ENCODE results near the gene PRKAR2B. TPM values are rescaled to one million over a fixed set of nuclear protein-coding genes. Genes with fewer than 3 reads are reported as not detected.

Gene PRKAR2B
- total and polyA plus RNA-seq, 8 donors, result 4.3 to 15.0 (median 11.9) TPM

- peak; percentile 82 for ATAC-seq
- peaks cover 0 to 56% of the 10 kb centered on the region in 2 donors for H3K36me3 ChIP-seq
Measured at GRCh38 chr7:107180378-107180777, 135.9 kb downstream of the PRKAR2B start.

GRCh38 chr7:107181172-107181571 is 136.7 kb downstream of the PRKAR2B start:
- H3K4me3 ChIP-seq, result no peak overlapping the region
- ATAC-seq (no peak), DNase-seq (no peak)
- no peaks in the 10 kb centered on the region for H3K9me3 ChIP-seq
- intact Hi-C loops (cut with DNase I), result no loop called here
- H3K36me3 ChIP-seq, result peaks cover 0 to 64% of the 10 kb centered on the region in 2 donors
- peaks cover 0 to 25% of the 10 kb centered on the region in 2 donors for H3K4me1 ChIP-seq
- no peaks in the 10 kb centered on the region for H3K27me3 ChIP-seq
- no peak for TF ChIP-seq CTCF (IDR thresholded peaks at IDR 0.05)
- peak overlapping the region in 1 of 2 donors; percentile 47 for H3K27ac ChIP-seq

More at GRCh38 chr7:107180378-107180777, 135.9 kb downstream of the PRKAR2B start:
- Histone ChIP-seq H3K27ac (peak overlapping the region; percentile 22 to 47), H3K4me3 (no peak overlapping the region), H3K4me1 (peaks cover 0 to 26% of the 10 kb centered on the region in 2 donors), H3K9me3 (no peaks in the 10 kb centered on the region), H3K27me3 (no peaks in the 10 kb centered on the region)
- TF ChIP-seq CTCF (IDR thresholded peaks at IDR 0.05), result no peak
- DNase-seq, result peak in 2 of 4 donors; percentile 53 to 54
- intact Hi-C loops (cut with DNase I), result no loop called here

- DNase-seq (no peak), ATAC-seq (no peak)
- no peak for TF ChIP-seq CTCF (IDR thresholded peaks at IDR 0.05)
- peaks cover 0 to 4% of the 10 kb centered on the region in 2 donors for H3K4me1 ChIP-seq
- H3K36me3 ChIP-seq, result peaks cover 4 to 99% of the 10 kb centered on the region in 2 donors
- H3K4me3 ChIP-seq, result no peak overlapping the region
- H3K27ac ChIP-seq, result no peak overlapping the region
- no peaks in the 10 kb centered on the region for H3K9me3 ChIP-seq
- intact Hi-C loops (cut with DNase I), result no loop called here
- H3K27me3 ChIP-seq, result no peaks in the 10 kb centered on the region
Measured at GRCh38 chr7:107185716-107186115, 141.2 kb downstream of the PRKAR2B start.

- H3K36me3 ChIP-seq, result peaks cover 4 to 99% of the 10 kb centered on the region in 2 donors
- H3K9me3 ChIP-seq, result no peaks in the 10 kb centered on the region
- no peak for TF ChIP-seq CTCF (IDR thresholded peaks at IDR 0.05)
- ATAC-seq (no peak), DNase-seq (no peak)
- no peak overlapping the region for H3K4me3 ChIP-seq
- intact Hi-C loops (cut with DNase I), result no loop called here
- no peaks in the 10 kb centered on the region for H3K27me3 ChIP-seq
- no peak overlapping the region for H3K27ac ChIP-seq
- H3K4me1 ChIP-seq, result no peaks in the 10 kb centered on the region
Measured at GRCh38 chr7:107186240-107186639, 141.7 kb downstream of the PRKAR2B start.

- H3K9me3 ChIP-seq, result no peaks in the 10 kb centered on the region
- H3K4me1 ChIP-seq, result no peaks in the 10 kb centered on the region
- no peak overlapping the region for H3K4me3 ChIP-seq
- intact Hi-C loops (cut with DNase I), result no loop called here
- no peak for DNase-seq
- no peak for ATAC-seq
- no peak for TF ChIP-seq CTCF (IDR thresholded peaks at IDR 0.05)
- no peak overlapping the region for H3K27ac ChIP-seq
- peaks cover 4 to 98% of the 10 kb centered on the region in 2 donors for H3K36me3 ChIP-seq
- no peaks in the 10 kb centered on the region for H3K27me3 ChIP-seq
Measured at GRCh38 chr7:107187774-107188173, 143.3 kb downstream of the PRKAR2B start.
